GM19193 (cell line): ENCODE results near the gene GARS1.

ENCODE experiments used
- POLR2A ChIP-seq: IDR thresholded peaks from 4 replicates; pipeline ENCODE4 v1.6.1; 2011; ENCODE audit not compliant: insufficient read depth, insufficient read length; ENCODE audit errors: extremely low read depth

Gene GARS1

GRCh38 chr7:30563326-30563942 lies 31.2 kb upstream of the GARS1 start:
- TF ChIP-seq POLR2A = no peak

DNA sequence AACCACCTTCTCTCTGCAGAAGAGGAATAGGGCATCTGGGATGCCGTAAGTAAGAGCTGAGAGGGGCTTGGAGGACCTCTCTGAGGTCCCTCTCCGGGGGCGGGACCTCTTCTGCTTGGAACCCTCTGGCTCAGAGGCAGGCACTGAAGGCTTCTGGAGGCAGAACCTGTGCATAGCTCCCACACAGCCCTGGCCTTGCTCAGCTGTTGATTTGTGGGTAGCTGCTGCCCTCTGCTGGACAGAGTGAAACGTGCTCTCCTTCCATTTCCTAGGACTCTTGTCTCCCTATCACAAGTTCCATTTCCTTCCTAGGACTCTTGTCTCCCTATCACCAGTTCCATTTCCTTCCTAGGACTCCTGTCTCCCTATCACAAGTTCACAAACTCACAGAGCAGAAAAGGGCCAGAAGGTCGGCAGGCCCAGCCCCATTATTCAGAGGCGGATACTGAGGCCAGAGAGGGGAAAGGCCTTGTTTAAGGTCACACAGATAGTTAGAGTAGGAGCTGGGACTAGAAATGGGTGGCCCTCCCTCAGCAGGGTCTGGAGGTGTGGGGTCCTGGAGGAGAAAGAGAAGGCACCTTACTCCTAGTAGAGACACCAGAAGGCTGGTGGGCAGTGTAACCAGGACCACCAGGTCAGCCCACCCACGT lies 30.3 kb upstream of the GARS1 start:
- no peak for TF ChIP-seq POLR2A

- TF ChIP-seq POLR2A = no peak
Observed at GRCh38 chr7:30566596-30566995, 28.1 kb upstream of the GARS1 start.

GRCh38 chr7:30567081-30567480 lies 27.6 kb upstream of the GARS1 start:
- no peak for TF ChIP-seq POLR2A

- TF ChIP-seq POLR2A = no peak
Observed at GRCh38 chr7:30572212-30572841, 22.4 kb upstream of the GARS1 start.

DNA sequence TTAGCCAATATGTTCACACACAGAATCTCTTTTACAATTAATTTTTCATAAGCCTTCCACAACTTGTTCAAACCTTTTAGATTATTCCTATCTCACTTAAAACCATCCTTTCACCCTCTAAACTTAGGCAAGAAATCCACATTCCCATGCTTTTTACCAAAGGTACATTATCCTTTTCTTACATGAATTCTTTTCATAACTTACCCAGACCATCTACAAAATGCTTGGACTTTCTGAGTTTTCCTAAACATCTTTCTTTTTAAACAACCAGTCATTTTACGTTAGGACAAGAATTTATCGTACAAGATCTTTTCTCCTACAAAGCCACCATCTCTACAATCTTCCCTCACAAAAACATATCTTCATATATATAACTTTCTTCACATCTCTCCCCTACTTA lies 18.8 kb upstream of the GARS1 start:
- no peak for TF ChIP-seq POLR2A

DNA sequence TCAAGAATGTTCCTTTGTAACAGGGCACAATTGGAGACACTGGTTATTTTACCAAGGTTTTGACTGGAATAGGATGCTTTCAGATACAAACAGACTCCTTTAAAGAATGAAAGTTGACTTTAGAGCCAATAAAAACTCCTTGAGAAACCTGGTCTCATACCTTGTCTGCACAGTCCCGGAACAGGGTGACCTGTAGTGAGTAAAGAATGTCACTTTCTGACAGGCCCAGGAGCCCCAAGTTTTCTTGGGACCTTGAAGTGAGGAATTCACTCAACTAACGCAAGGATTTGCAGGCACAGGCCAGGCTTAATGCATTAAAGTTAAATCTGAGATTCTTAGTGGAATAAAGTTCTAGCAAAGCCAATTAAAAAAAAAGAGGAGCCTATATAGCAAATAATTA lies 11.5 kb upstream of the GARS1 start:
- no peak for TF ChIP-seq POLR2A

DNA sequence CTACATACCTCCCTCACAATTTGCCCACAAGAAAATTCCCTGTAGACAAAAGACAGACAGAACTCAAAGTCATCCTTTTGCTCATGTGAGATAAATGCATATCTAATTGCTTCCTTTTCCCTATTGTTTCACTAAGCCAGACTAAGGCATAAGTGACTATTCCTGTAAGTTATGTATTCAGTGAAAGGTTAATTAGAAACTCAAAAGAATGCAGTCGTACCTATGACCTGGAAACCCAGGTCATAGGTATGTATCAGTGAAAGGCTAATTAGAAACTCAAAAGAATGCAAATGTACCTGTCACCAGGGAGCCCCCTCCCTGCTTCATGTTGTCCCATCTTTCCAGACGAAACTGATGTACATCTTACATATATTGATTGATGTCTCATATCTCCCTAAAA lies 10.3 kb upstream of the GARS1 start:
- TF ChIP-seq POLR2A = no peak

GRCh38 chr7:30584965-30585364 lies 9.7 kb upstream of the GARS1 start:
- TF ChIP-seq POLR2A = no peak

DNA sequence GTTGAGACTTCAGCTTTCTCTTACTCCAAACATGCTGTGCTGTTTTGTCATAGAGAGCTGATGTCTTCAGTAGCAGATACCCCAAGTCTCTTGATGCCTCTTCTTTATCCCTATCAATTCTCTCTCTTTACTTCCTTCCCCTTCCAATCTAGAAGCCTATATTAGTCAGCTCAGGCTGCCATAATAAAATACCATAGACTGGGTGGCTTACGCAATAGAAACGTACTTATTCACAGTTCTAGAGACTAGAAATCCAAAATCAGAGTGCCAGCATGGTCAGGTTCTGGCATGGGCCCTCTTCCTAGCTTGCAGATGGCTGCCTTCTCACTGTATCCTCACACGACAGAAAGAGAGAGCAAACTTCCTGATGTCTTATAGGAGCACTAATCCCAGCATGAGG lies 9.0 kb upstream of the GARS1 start:
- TF ChIP-seq POLR2A = no peak

- no peak for TF ChIP-seq POLR2A
Observed at GRCh38 chr7:30589111-30589510, 5.6 kb upstream of the GARS1 start.

DNA sequence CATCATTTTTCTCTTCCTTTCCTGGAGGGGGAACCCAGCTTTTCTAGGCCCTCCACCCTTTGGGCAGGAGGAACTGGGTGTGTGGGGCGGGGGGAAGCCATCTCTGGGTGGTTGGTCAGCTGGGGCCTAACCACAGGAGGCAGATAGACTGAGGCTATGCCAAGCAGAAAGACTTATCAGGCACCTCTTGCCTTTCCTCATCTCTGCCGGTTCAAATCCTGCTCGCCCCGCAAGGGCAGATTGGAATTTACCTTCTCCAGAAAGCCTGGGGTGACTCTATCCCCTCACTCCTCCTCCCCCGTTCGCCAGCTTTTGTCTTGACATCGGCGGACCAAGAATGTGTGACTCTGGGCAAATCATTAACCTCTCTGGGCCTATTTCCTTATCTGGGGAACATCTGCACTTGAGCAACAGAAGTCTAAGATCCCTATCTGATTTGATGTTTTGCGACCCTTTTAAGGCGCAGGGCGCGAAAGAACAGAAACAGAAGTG lies 584 bp upstream of the GARS1 start:
- no peak for TF ChIP-seq POLR2A

- no peak for TF ChIP-seq POLR2A
Observed at GRCh38 chr7:30595436-30596013, 847 bp downstream of the GARS1 start.

DNA sequence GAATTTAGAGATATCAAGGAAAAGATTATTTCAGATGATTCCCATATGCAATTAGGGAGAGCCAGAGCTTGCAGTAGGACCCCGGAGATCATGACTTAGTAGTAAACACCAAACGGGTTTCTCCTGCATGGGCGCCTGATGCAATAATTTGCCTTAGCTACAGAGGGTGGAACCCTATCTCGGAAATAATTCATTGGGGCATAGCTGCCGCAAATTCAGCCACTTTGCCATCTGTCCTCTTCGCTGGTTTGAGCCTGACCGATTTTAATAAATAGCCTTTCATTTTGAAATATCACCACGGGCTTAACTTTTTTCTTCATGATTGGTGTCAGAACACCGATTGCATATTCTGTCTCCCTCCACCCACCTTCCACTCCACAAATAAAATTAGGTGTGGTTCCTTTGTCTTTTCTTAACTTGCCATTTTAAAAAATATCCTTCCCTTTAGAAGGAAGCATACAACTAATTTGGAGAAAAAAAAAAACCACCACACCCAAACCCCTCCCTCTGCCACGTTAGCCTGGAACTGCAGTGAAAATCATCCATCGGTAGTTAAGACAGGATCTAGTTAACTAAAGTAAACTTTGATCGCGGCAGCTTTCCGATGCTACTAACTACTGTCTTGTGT lies 1.4 kb downstream of the GARS1 start:
- no peak for TF ChIP-seq POLR2A

- no peak for TF ChIP-seq POLR2A
Observed at GRCh38 chr7:30596721-30597120, 2.0 kb downstream of the GARS1 start.
